NOMO-1 treated with DMSO at 0.1 percent for 48 hours (cell line): ENCODE results near the gene ACTA1.
"Not testable (repeated sequence)": the region's sequence is repeated elsewhere in the genome, so short reads cannot be mapped to it uniquely, and the experiment has no call there.

Source experiments
- DNase-seq: peaks from one replicate; lab custom pipeline; 2025; ENCODE audit not compliant: unreplicated experiment; lab: John Stamatoyannopoulos, UW

Gene ACTA1

DNA sequence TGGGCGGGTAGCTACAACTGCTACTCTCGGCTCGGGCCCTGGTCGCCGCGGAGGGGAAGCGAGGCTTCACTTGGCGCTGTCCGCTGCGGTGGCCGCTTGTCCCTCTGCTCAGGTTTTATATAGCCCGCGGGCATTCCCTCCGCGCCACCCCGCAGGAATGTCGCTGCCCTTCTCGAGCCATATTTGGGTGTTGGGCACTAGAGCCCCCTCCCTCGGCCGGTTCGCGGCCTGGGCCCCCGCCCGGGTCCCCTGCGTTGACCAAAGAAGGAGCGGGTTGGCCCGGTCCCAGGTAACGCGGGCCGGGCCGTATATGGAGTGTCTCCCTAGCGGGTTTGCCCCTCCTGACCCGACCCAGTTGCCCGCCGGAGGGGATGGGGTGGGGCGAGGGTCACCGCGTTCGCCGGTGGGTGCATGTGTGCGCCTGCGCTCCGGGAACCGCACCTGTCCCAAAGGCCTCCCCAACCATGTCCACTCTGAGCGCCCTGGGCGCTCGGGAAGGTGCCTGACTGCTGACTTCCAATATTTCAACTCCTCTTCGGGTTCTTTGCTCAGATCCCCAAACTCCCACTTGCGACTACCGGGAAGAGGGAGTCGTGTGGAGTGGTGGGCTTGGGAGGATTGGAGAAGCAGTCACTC lies at the start of gene ACTA1:
TSS of gene ACTA1 (minus strand) at position 90 of the 636 bp plus-strand sequence. CDS start 979 bp downstream, outside the sequence.
- DNase-seq = no peak

DNA sequence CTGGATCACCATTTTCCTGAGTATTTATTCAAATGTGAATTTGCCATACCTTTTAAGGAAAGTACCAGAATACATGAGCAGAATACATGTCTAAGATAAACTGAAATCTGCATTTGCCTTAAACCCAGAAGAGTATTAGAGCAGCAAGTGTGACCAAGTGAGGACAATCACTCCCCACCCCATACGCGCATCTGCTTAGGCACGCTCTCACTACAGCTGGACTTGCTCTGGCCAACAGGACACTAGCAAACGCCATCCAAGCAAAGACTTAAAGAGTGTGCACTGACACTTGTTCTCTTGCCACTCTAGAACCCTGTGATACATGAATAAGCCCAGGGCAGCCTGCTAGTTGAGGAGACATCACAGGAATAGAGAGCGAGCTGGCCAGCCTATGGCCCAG lies 48.6 kb upstream of the ACTA1 start:
- no peak for DNase-seq

DNA sequence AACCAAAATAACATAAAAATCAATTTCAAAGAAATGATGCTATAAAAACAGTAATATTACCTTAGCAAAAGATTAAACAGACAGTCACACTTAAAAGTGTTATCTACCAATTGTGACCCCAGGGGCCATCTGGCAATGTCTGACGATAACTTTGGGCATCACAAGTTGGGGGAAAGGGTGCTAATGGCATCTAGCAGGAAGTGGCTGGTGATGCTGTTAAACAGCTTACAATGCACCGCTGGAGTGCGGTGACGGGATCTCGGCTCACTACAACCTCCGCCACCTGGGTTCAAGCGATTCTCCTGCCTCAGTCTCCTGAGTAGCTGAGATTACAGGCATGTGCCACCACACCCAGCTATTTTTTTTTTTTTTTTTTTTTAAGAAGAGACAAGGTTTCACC lies 46.6 kb upstream of the ACTA1 start:
- no peak for DNase-seq

DNA sequence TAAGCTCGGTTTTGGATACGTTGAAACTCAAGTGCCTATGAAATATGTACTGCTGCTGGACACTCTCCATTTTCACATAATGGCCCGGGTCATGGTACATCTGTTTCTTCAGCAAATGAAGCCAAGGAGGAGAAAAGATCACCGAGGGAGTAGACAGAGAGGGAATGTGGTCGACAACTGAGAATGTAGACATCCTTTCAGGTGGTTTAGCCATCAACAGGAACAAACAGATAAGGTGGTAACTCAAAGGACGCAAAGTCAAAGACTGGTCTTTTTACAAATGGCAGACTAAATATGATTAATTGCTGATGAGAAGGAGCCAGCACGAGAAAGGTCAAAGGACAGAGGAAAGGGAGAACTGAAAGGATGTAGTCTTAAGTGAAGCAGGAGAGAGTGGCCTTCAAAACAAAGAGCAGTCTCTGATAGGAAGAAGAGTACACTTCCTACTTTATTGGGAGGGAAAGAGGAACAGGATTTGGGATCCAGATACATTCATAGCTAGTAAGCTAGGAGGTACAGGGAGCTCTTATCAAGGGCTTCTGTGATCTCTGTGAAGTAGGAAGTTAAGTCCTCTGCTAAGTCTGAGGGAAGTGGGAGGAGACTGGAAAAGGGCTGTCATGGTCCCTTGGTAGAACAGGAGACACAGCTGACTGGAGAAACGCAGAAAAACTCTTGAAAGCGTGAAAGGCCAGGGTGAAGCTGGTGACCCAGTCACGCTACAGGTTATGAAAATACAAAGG lies 45.9 kb upstream of the ACTA1 start:
- no peak for DNase-seq

DNA sequence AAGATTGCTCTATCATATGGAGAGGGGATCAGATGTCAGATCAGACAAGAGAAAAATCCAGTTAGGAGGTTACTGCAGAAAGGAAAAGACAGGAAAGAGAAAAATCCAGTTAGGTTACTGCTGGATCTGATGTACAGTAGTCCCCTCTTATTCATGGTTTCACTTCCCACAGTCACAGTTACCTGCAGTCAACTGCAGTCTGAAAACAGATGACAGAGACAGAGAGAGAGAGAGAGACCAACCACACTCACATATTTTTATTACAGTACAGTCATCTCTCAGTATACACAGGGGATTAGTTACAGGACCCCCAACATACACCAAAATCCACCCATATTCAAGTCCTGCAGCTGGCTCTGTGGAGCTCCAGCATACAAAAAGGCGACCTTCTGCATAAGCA lies 45.0 kb upstream of the ACTA1 start:
- DNase-seq = no peak

DNA sequence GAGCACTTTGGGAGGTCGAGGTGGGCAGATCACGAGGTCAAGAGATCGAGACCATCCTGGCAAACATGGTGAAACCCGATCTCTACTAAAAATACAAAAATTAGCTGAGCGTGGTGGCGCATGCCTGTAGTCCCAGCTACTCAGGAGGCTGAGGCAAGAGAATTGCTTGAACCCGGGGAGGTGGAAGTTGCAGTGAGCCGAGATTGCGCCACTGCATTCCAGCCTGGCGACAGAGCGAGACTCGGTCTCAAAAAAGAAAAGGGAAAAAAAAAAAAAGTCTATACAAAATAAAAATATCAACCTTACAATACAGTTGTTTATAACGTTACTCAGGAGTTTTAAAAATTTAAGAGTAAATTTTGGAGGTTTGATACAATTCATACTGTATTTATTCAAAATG lies 42.0 kb upstream of the ACTA1 start:
- DNase-seq = not testable (repeated sequence)

DNA sequence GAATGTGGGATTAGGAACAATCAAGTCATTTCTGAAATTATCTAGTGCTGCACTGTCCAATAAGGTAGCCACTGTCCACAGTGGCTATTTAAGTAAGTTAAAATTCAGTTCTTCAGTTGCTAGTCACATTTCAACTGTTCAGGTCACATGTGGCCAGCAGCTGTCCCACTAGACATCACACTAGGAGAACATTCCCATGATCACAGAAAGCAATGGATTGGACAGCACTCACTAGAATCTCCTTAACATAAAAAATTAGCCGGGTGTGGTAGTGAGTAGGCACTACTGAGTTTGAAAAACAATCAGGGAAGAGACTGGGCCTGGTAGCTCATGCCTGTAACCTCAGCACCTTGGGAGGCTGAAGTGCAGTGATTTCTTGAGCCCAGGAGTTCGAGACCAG lies 40.6 kb upstream of the ACTA1 start:
- no peak for DNase-seq

DNA sequence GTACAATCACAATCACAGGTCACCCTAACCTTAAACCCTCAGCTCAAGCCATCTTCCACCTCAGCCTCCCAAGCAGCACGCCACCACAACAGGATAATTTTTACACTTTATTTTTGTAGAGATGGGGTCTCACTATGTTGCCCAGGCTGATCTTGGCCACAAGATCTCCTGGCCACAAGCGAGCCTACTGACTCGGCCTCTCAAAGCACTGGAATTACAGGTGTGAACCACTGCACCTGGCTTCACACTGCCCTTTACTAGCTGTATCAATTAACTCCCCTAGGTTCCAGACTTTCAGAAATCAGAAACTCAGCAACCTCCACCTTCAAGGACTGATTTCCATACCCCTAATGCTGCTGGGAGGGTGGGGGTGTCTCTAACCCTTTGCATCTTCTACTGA lies 37.3 kb upstream of the ACTA1 start:
- DNase-seq = no peak

DNA sequence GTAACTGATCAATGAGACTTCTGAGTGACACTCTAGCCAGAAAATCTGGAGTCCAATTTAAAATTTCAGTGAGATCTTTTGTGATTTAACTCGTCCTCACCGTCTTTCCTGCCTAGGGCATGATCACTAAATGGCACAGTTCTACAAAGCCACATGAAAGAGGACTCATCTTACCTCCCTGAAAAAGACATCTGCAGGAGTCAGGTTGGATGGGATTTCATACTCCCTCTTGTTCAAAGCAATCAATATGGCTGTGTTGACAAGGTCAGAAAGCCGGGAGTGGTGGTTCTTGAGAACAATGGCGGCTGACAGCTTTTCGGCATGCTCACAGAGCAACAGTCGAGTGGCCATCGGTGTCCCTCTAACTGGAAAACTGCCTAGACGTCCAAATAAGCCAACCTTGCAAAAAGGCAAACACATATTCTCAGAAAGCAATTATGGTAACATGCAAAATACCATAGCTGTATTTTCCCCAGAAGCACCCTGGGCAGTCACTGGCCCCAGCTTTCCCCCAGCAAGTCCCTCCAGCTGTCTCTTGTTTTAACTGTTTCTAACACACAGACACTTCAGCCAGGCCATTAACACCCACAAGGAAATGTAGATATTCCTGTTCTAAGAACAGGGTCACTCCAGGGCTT lies 36.6 kb upstream of the ACTA1 start:
- DNase-seq = no peak

DNA sequence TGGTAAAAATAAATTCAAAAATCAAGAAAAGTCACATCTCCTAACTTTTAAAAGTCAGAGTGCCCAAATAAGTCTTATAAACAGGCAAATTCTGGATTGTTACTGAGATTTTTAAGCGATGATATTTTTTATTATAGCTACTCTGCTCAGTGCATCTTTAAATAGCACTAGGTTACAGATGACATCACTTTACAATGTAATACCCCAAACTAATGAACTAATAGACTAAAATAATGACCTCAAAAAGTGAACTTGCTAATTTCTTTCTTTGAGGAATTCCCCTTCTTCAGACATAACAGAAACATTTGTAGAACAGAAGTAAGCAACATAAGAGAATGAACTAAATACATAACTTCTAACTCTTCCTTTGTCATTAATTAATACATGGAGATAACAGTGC lies 33.0 kb upstream of the ACTA1 start:
- no peak for DNase-seq

DNA sequence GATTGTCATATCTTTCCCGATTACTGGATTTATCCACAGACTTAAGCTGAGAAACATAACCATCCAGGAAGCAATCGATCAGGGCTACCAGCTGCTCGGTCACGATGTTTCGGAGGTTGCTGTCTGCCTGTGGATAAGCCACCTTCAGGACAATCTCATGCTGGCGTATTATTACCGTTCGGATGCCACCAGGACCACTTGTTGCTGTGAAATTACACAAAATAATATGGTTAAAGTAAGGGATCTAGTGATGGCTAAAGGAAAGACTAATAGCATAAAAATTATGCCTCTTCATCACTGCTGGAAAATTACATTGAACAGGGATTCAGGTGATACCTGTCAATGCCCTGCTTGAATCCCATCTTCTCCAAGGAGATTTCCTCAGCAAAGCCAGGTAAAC lies 30.8 kb upstream of the ACTA1 start:
- DNase-seq = no peak

DNA sequence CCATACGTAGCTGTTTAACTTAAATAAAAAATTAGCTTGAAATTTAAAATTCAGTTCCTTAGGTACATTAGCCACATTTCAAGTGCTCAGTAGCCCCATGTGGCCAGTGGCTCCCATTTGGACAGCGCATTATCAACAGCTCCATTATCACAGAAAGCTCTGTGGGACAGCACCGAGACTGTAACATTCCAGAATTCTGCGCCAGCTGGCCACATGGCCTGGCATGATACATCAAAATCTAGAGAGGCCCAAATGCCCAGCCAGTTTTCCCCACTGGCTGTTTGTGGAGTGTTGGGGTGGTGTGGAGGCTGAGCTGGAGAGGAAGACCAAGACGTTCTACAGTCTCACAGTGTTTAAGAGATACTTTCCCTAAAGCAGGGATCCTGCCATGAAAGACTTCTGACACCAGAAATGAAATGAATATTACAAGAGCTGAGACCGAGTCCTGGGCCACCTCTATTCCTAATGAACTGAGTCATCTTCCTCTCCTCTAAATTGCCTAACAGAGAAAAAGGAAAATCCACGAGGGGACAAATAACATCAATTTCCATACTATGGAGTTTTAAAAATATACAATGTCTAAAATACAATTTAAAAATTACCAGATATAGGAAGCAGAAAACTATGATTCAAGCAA lies 27.3 kb upstream of the ACTA1 start:
- DNase-seq = no peak

DNA sequence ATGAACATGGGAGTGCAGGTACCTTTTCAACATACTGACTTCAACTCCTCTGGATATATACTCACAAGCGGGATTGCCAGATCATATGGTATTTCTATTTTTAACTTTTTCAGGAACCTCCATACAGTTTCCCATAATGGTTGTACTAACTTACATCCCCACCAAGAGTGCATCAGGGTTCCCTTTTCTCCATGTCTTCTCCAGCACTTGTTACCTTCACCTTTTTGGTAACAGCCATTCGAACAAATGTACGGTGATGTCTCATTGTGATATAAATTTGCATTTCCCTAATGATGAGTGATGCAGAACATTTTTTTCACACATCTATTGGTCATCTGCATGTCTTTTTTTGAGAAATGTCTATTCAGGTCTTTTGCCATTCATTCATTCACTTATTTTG lies 25.9 kb upstream of the ACTA1 start:
- DNase-seq = no peak

DNA sequence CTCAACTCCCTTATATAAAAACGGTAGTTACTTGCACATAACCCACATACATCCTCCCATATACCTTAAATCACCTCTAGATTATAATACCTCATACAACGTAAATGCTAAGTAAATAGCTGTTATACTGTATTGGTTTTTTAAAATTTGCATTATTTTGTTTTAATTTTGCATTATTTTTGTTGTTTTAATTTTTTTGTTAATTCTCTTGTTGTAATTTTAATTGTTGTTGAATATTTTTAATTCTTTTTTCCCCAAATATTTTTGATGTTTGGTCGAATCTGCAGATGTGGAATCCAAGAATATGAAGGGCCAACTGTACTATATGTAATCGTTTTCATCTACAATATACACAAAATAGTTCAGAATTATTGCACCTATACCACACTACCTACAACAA lies 23.5 kb upstream of the ACTA1 start:
- no peak for DNase-seq

DNA sequence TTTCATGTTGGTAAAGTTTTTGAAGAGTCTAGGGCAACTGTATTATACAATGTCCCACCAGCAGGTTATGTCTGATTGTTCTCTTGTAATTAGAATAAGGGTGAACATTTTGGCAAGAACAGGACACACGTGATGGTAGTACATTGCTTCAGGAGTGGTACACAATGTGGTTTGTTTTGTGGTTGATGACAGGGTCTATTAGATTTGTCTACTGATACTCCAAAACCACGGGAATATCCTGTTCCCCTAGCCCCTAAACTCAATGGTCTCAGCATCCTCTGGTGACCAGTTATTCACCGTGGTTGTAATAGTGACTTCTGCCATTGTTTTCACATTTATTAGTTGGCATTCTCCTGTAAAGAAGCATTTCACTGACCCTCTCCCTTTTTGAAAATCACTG lies 22.1 kb upstream of the ACTA1 start:
- DNase-seq = no peak

DNA sequence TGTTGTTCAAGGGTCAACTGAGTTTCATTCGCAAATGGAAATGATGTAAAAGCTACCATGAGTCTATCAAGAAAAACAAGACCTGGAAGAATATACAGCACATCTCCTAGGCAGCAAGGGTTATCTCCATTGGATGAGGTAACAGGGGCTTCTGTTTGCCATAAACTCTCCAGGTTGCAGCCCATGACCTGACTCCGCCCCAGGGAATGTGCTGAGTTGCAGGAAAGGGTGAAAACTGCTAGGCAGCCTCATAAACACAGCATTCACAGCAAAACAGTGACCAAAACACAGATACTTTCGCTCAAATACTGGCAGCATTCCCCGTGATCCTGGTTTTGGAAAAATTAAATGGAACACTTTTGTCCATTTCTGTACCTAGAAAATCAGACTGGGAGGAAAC lies 20.2 kb upstream of the ACTA1 start:
- DNase-seq = no peak

DNA sequence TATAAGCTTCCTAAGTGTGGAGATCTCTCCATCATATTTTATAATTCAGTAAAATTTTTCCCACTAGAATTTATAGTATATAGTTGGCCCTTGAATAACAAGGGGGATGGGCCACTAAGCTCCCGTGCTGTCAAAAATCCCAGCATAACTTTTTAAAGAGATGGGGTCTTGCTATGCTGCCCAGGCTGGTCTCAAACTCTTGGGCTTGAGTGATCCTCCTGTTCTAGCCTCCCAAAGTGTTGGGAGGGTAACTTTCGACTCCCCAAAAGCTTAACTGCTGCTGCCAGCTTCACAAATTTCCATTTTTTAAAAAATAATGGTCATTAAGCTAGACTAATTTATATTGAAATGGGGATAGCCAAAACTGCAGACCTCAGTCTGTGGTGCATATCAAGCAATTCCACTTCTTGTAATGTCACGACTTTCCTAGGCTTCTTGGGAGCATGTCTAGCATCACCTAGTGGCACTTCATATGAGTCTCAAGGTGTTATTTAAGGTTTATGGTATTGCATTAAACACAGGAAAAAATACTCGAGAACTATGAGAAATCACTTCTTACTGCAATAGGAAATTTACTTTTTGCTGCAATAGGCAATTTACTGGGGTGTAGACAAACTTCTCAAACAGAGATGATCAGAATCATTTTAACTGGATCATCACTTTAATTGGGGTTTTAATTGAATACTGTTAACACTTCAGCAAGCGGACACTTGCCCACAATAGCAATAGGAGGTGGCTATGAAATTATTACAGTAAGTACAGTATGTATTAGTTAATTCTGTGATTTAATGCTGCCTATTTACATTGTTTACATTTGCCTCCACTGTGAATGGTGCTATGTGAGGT lies 19.3 kb upstream of the ACTA1 start:
- DNase-seq = peak; percentile 6

DNA sequence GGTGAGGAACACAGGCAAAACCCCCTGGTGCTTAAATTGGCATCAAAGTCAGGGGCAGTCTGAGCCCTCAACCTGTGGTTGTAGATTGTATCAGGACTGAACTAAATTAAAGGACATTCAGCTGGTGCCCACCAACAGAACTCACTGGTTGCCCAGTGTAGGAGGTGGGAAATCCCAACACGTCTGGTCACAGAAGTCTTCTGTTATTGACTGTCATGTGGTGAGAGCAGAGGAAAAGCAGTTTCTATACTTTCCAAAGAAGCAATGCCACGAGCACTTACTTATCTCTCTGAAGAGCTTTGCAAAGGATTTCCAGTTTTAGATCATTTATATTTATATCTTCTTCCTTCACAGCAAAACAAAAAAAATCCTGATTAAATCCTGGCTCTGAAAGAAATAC lies 15.0 kb upstream of the ACTA1 start:
- DNase-seq = no peak

DNA sequence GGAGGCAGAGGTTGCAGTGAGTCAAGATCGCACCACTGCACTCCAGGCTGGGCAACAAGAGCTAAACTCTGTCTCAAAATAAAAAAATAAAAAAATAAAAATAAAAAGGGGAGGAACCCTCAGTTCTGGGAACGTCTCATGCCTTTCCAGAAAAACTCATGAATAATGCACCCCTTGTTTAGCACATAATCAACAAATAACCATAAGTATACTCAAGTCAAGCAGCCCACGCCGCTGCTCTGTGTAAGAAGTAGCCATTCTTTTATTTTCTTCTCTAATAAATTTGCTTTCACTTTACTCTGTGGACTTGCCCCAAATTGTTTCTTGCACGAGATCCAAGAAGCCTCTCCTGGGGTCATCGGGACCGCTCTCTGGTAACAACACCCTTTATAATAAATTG lies 14.5 kb upstream of the ACTA1 start:
- no peak for DNase-seq

DNA sequence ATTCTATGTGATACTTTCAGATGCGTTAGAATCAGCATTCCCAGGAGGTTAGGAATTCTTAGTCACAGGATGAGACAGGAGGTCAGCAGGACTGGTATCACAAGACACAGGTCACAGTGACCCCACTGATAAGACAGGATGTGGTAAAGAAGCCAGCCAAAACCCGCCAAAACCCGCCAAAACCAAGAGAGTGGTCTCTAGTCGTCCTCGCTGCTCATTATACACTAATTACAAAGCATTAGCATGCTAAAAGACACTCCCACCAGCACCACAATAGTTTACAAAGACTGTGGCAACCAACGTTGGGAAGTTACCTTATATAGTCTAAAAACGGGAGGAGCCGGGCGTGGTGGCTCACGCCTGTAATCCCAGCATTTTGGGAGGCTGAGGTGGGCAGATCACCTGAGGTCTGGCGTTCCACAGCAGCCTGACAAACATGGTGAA lies 13.9 kb upstream of the ACTA1 start:
- no peak for DNase-seq

DNA sequence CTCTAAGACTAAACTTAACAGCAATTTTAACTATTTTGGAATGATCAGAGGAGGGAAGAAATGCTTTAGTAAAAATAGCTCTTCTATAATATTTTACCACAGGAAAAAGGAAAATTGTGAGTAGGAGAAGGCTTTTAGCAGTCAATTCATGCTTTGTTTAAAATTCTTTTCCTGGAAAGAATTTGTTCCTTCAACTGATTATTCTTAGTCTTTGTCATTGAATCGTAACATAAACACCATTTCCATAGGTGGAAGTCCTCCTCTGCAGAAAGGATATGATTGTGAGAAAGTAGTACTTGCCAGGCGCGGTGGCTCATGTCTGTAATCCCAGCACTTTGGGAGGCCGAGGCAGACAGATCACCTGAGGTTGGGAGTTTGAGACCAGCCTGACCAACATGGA lies 11.9 kb upstream of the ACTA1 start:
- no peak for DNase-seq
